Brain microvascular endothelial cell (primary cell): ENCODE results near the gene DOCK1.

Experiments
- DNase-seq: peaks from one replicate; pipeline ENCODE4 v3.0.0-alpha.2; 2020
- H3K27ac ChIP-seq: fragments of 250-450 bp; sonication (Bioruptor Pico); 2 replicates; pipeline ENCODE4 v1.5.1; 2020; ENCODE audit warnings: mild to moderate bottlenecking, moderate library complexity
- H3K27me3 ChIP-seq: fragments of 250-450 bp; sonication (Bioruptor Pico); replicated peaks from 2 replicates; pipeline ENCODE4 v1.5.1; 2020; ENCODE audit warnings: mild to moderate bottlenecking
- H3K36me3 ChIP-seq: fragments of 250-450 bp; sonication (Bioruptor Pico); replicated peaks from 2 replicates; pipeline ENCODE4 v1.5.1; 2020; ENCODE audit warnings: mild to moderate bottlenecking
- H3K4me3 ChIP-seq: 2 replicates; pipeline ENCODE4 v1.5.1; 2011; ENCODE audit warnings: low read depth, mild to moderate bottlenecking, control low read depth, low read length, moderate library complexity
- CTCF ChIP-seq: IDR thresholded peaks from 2 replicates; pipeline ENCODE4 v1.5.1; 2011; ENCODE audit warnings: low read depth, mild to moderate bottlenecking, moderate library complexity, low read length, control low read depth, inconsistent platforms; ENCODE audit errors: missing control alignments
- in situ Hi-C: cut with HindIII; loops from 2 replicates; pipeline ENCODE4 v1.10.0; 2017; ENCODE audit warnings: low sequenced_read_pairs, low pct_ligation_motif_present

The DOCK1 gene

DNA sequence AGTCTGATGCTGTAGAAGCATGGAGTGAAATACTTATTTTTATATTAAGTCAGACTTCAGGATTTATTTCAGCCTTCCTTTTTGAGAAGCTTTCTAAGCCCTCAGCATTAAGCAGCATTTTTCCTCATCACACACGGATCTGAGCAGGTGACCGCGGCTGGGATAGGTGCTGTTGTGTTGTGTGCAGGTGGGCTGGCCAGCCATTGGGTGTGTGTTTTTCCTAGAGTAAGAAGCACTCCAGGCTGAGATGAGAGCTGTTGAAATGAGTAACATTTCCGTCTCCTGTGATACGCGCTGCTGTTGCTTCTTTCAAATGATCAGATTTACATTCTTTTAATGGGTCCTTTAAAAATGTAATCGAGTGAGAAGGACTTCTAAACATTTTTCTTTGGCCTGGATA, 227.2 kb downstream of the DOCK1 start:
- Histone ChIP-seq H3K36me3 (peaks cover 7% of the 10 kb centered on the region), H3K4me3 (no peak overlapping the region), H3K27ac (no peak overlapping the region), H3K27me3 (no peaks in the 10 kb centered on the region)
- in situ Hi-C loops, result no loop called here
- DNase-seq, result no peak
- TF ChIP-seq CTCF, result no peak

- DNase-seq, result no peak
- TF ChIP-seq CTCF, result no peak
- H3K27me3 ChIP-seq, result no peaks in the 10 kb centered on the region
- no peak overlapping the region for H3K27ac ChIP-seq
- peaks cover 4% of the 10 kb centered on the region for H3K36me3 ChIP-seq
- in situ Hi-C loops, result no loop called here
- H3K4me3 ChIP-seq, result no peak overlapping the region
These were observed 228.0 kb downstream of the DOCK1 start for GRCh38 chr10:127133225-127133624.

DNA sequence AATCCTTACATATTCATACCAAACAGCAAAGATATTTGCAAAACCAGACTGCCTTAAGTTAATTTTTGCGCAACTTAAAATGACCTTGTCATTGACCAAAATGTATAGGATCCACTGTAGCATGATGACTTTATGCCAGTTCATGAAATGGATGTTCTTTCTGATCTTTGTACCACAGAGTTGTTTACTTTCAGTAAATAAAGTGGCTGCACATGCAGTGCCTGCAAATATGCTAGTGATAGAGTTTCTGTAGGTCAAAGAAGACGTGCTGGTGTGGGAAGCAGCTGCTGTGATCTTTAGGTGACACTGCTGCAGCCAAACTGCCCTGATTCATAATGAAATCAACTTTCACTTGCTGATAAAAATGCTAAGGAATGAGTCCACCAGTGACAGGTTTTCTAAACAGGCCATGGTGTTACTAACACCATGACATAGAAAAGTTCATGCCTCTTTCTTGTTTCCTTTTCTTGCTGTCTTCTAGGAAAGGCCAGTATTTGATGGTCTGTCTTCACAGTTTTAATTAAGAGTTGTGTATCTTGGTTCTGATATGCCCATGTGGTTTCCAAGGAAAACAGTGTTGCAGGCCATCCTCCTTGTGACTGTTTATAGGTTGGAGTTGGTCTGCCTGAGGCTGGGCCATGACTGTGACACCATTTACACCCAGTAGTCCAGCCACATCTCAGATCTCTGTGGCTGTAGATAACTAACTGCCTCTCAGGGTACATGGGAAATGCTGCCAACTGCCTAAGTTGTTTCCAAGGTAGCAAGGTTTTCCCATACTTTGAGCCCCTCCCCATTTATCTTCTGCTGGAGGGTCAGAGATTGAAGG, 228.7 kb downstream of the DOCK1 start:
- in situ Hi-C loops, result no loop called here

GRCh38 chr10:127135844-127136577, 230.8 kb downstream of the DOCK1 start:
- no peak for TF ChIP-seq CTCF
- H3K36me3 ChIP-seq, result no peaks in the 10 kb centered on the region
- no peak overlapping the region for H3K27ac ChIP-seq
- no peak overlapping the region for H3K4me3 ChIP-seq
- DNase-seq, result no peak
- in situ Hi-C loops, result no loop called here
- H3K27me3 ChIP-seq, result no peaks in the 10 kb centered on the region

More for the DNA sequence above, 228.7 kb downstream of the DOCK1 start:
- Histone ChIP-seq H3K27ac (no peak overlapping the region), H3K27me3 (no peaks in the 10 kb centered on the region), H3K36me3 (no peaks in the 10 kb centered on the region), H3K4me3 (no peak overlapping the region)
- no peak for TF ChIP-seq CTCF
- DNase-seq, result peak; percentile 8

GRCh38 chr10:127137391-127137790, 232.2 kb downstream of the DOCK1 start:
- Histone ChIP-seq H3K27me3 (no peaks in the 10 kb centered on the region), H3K27ac (no peak overlapping the region), H3K36me3 (no peaks in the 10 kb centered on the region), H3K4me3 (no peak overlapping the region)
- DNase-seq, result no peak
- in situ Hi-C loops, result no loop called here
- no peak for TF ChIP-seq CTCF
